H1 (cell line): ENCODE measurements around the gene TBC1D23. TPM values are rescaled to one million over a fixed set of nuclear protein-coding genes. Genes with fewer than 3 reads are reported as not detected.

Experiments
- TAF7 ChIP-seq: optimal IDR thresholded peaks from 2 replicates; pipeline ENCODE3; 2011; ENCODE audit warnings: low read depth, mild to moderate bottlenecking, inconsistent platforms, low read length, moderate library complexity, borderline replicate concordance
- polyA plus RNA-seq, 7 experiments: library from polyadenylated mRNA; depleted of rRNA in 3 of 7; stranded (reverse) in 5 of 7; unstranded in 2 of 7; fragments of >200 nt in 5 of 7; fragments of 200-250 nt in 2 of 7; gene quantifications; 1 replicate in 5 of 7; 2 replicates in 1 of 7; 4 replicates in 1 of 7; pipeline versions ENCODE4 v1.2.1 to v1.2.3, GENCODE V29; 2011 to 2013; ENCODE audit warnings: missing spikeins in 2 of 7, mixed read lengths in 2 of 7
- total RNA-seq: library from RNA; stranded (reverse); fragmentation: NEBNext Ultra II Directional; extraction: Animal tissue kit (Norgen Biotek cat#: 25700); gene quantifications from 2 replicates; pipeline ENCODE4 v1.2.1, GENCODE V29; 2021

TBC1D23 gene
- total and polyA plus RNA-seq, 2 of the 8 experiments (the other 6 are each of a cell fraction or from before 2014, with no cell fraction given) = 6.4 to 29.3 TPM

- TF ChIP-seq TAF7 = no peak
Observed at GRCh38 chr3:100374521-100374920, 113.7 kb downstream of the TBC1D23 start (continued).

Other genes starting within 250 kb of the TBC1D23 start
- gene FILIP1L, start 146.5 kb upstream of the TBC1D23 start, total RNA-seq = 0.09 and 0.33 TPM in 2 replicates
- 0.06 TPM in 1 of 2 replicates, not detected in the other for gene FILIP1L, start 146.5 kb upstream of the TBC1D23 start, polyA plus RNA-seq (2011; rRNA removed)
- gene NIT2, start 73.8 kb downstream of the TBC1D23 start, total RNA-seq = 24.1 and 25.3 TPM in 2 replicates
- 6.4 and 15.2 TPM in 2 replicates for gene NIT2, start 73.8 kb downstream of the TBC1D23 start, polyA plus RNA-seq (2011; rRNA removed)
- gene TOMM70, start 140.1 kb downstream of the TBC1D23 start, total RNA-seq = 51.2 and 52.1 TPM in 2 replicates
- gene TOMM70, start 140.1 kb downstream of the TBC1D23 start, polyA plus RNA-seq (2011; rRNA removed) = 7.5 and 10.9 TPM in 2 replicates
- 8.0 and 8.7 TPM in 2 replicates for gene LNP1, start 140.5 kb downstream of the TBC1D23 start, total RNA-seq
- gene LNP1, start 140.5 kb downstream of the TBC1D23 start, polyA plus RNA-seq (2011; rRNA removed) = 6.6 and 7.8 TPM in 2 replicates
- gene TMEM45A, start 231.6 kb downstream of the TBC1D23 start, total RNA-seq = 12.3 and 12.9 TPM in 2 replicates
- 6.9 and 14.2 TPM in 2 replicates for gene TMEM45A, start 231.6 kb downstream of the TBC1D23 start, polyA plus RNA-seq (2011; rRNA removed)